NCI-H2196 treated with DMSO at 0.1 percent for 48 hours (cell line): ENCODE data around the gene UBXN4.
"Not testable (repeated sequence)": the region's sequence is repeated elsewhere in the genome, so short reads cannot be mapped to it uniquely, and the experiment has no call there.

Source experiments
- DNase-seq: peaks from one replicate; lab custom pipeline; 2025; ENCODE audit not compliant: unreplicated experiment; lab: John Stamatoyannopoulos, UW

The UBXN4 gene

GRCh38 chr2:135762022-135762421 lies 20.4 kb downstream of the UBXN4 start:
- DNase-seq, result no peak

GRCh38 chr2:135762530-135762929 lies 20.9 kb downstream of the UBXN4 start:
- no peak for DNase-seq

GRCh38 chr2:135768863-135769262 lies 27.2 kb downstream of the UBXN4 start:
- DNase-seq, result no peak

- DNase-seq, result no peak
Observed at GRCh38 chr2:135773319-135773718, 31.7 kb downstream of the UBXN4 start.

GRCh38 chr2:135773917-135774316 lies 32.3 kb downstream of the UBXN4 start:
- DNase-seq, result no peak

- DNase-seq, result no peak
Observed at GRCh38 chr2:135775420-135775819, 33.8 kb downstream of the UBXN4 start.

- DNase-seq, result no peak
Observed at GRCh38 chr2:135776367-135776766, 34.7 kb downstream of the UBXN4 start.

GRCh38 chr2:135782231-135782630 lies 40.6 kb downstream of the UBXN4 start:
- DNase-seq, result no peak

- DNase-seq, result no peak
Observed at GRCh38 chr2:135783439-135783838, 41.8 kb downstream of the UBXN4 start.

GRCh38 chr2:135785032-135785431 lies 43.4 kb downstream of the UBXN4 start:
- no peak for DNase-seq

GRCh38 chr2:135786823-135787222 lies 45.2 kb downstream of the UBXN4 start:
- no peak for DNase-seq

GRCh38 chr2:135790423-135790822 lies 48.8 kb downstream of the UBXN4 start:
- DNase-seq, result no peak

- no peak for DNase-seq
Observed at GRCh38 chr2:135791418-135792190, 49.9 kb downstream of the UBXN4 start.

- DNase-seq, result no peak
Observed at GRCh38 chr2:135792401-135793150, 50.9 kb downstream of the UBXN4 start.

GRCh38 chr2:135795641-135796040 lies 54.0 kb downstream of the UBXN4 start:
- DNase-seq, result not testable (repeated sequence)

GRCh38 chr2:135796606-135797005 lies 55.0 kb downstream of the UBXN4 start:
- no peak for DNase-seq

- DNase-seq, result peak; percentile 34
Observed at GRCh38 chr2:135797497-135798274, 56.0 kb downstream of the UBXN4 start.

- DNase-seq, result no peak
Observed at GRCh38 chr2:135798275-135798705, 56.6 kb downstream of the UBXN4 start.

GRCh38 chr2:135798762-135799161 lies 57.1 kb downstream of the UBXN4 start:
- no peak for DNase-seq

GRCh38 chr2:135799738-135800137 lies 58.1 kb downstream of the UBXN4 start:
- DNase-seq, result no peak
